GM23248 (cell line): ENCODE measurements around the gene NAALADL2. TPM values are rescaled to one million over a fixed set of nuclear protein-coding genes. Genes with fewer than 3 reads are reported as not detected.

Experiments
- DNase-seq: peaks from one replicate; pipeline ENCODE4 v3.0.0-alpha.2; 2015
- H2AFZ ChIP-seq: fragments of 200-600 bp; sonication (generic); 2 replicates; pipeline ENCODE4 v1.6.1; 2016; ENCODE audit warnings: antibody characterized with exemption
- H3F3A ChIP-seq: fragments of 200-600 bp; sonication (generic); 2 replicates; pipeline ENCODE4 v1.6.1; 2016; ENCODE audit warnings: mild to moderate bottlenecking, antibody characterized with exemption, mixed run types; ENCODE audit not compliant: insufficient read depth
- H3K27ac ChIP-seq: fragments of 200-600 bp; sonication (generic); 2 replicates; pipeline ENCODE4 v1.5.1; 2016; ENCODE audit warnings: mild to moderate bottlenecking
- H3K27me3 ChIP-seq: fragments of 200-600 bp; sonication (generic); replicated peaks from 2 replicates; pipeline ENCODE4 v1.6.1; 2016; ENCODE audit warnings: mild to moderate bottlenecking; ENCODE audit not compliant: insufficient read depth
- H3K36me3 ChIP-seq: fragments of 200-600 bp; sonication (generic); 2 replicates; pipeline ENCODE4 v1.6.1; 2016; ENCODE audit warnings: low read depth, mild to moderate bottlenecking
- H3K4me1 ChIP-seq: fragments of 200-600 bp; sonication (generic); 2 replicates; pipeline ENCODE4 v1.6.1; 2016; ENCODE audit warnings: mild to moderate bottlenecking; ENCODE audit not compliant: insufficient read depth
- H3K4me2 ChIP-seq: fragments of 200-600 bp; sonication (generic); one replicate; pipeline ENCODE4 v1.6.1; 2016; ENCODE audit warnings: mild to moderate bottlenecking; ENCODE audit not compliant: unreplicated experiment
- H3K4me3 ChIP-seq: fragments of 200-600 bp; sonication (generic); 2 replicates; pipeline ENCODE4 v1.5.1; 2016; ENCODE audit warnings: mild to moderate bottlenecking
- H3K79me2 ChIP-seq: fragments of 200-600 bp; sonication (generic); 2 replicates; pipeline ENCODE4 v1.6.1; 2016; ENCODE audit warnings: mild to moderate bottlenecking; ENCODE audit not compliant: insufficient read depth
- H3K9ac ChIP-seq: fragments of 200-600 bp; sonication (generic); 2 replicates; pipeline ENCODE4 v1.6.1; 2016; ENCODE audit warnings: mild to moderate bottlenecking
- H3K9me2 ChIP-seq: fragments of 200-600 bp; sonication (generic); 2 replicates; pipeline ENCODE4 v1.6.1; 2016; ENCODE audit warnings: mixed run types, mild to moderate bottlenecking, moderate library complexity; ENCODE audit not compliant: insufficient read depth
- H3K9me3 ChIP-seq: fragments of 200-600 bp; sonication (generic); one replicate; pipeline ENCODE4 v1.6.1; 2017; ENCODE audit warnings: low read depth
- H4K20me1 ChIP-seq: fragments of 200-600 bp; sonication (generic); 2 replicates; pipeline ENCODE4 v1.6.0; 2016; ENCODE audit not compliant: insufficient read depth
- EZH2 ChIP-seq: fragments of 200-600 bp; sonication (generic); IDR thresholded peaks from 2 replicates; pipeline ENCODE4 v1.6.1; 2018; ENCODE audit warnings: antibody characterized with exemption, mild to moderate bottlenecking; ENCODE audit not compliant: insufficient read depth, poor library complexity, severe bottlenecking
- EZH2phosphoT487 ChIP-seq: fragments of 200-600 bp; sonication (generic); IDR thresholded peaks from 2 replicates; pipeline ENCODE4 v1.6.1; 2018; ENCODE audit warnings: antibody characterized with exemption, moderate library complexity, mild to moderate bottlenecking, low read depth; ENCODE audit not compliant: insufficient read depth
- WGBS, 2 experiments: methylation state at CpG; one replicate each; pipeline ENCODE4 v1.1.6; 2015 to 2017; ENCODE audit warnings: low lambda C conversion rate in 2 of 2, low coverage in 1 of 2; ENCODE audit errors: missing lambda C conversion rate in 2 of 2; 5-methylcytosine and 5-hydroxymethylcytosine counted together
- in situ Hi-C: fragments of 300-500 bp; cut with MboI; formaldehyde crosslinking; loops from 2 replicates; pipeline ENCODE4 v1.15.0; 2020
- polyA plus RNA-seq: library from polyadenylated mRNA; unstranded; fragments of >200 nt; fragmentation: Nextera tagmentation; extraction: Ambion mirVana; gene quantifications from 2 replicates; pipeline ENCODE4 v1.2.1, GENCODE V29; 2016
- total RNA-seq: library from RNA; depleted of rRNA; stranded (reverse); fragments of >200 nt; shearing (Covaris generic); gene quantifications from 2 replicates; pipeline ENCODE4 v1.2.3, GENCODE V29; 2014

The NAALADL2 gene
- total and polyA plus RNA-seq, 2 experiments from 2014 or later: 20.5 to 81.0 TPM

- in situ Hi-C loops: no loop called here
- Histone ChIP-seq H3K4me2 (peak overlapping the region; percentile 18), H3K36me3 (no peaks in the 10 kb centered on the region), H3K9ac (no peak overlapping the region), H2AFZ (peak overlapping the region; percentile 29; the same call in 1 of the 2 replicates), H3K27me3 (no peaks in the 10 kb centered on the region), H3F3A (no peaks in the 10 kb centered on the region), H4K20me1 (no peaks in the 10 kb centered on the region), H3K79me2 (no peaks in the 10 kb centered on the region), H3K27ac (no peak overlapping the region), H3K4me1 (peaks cover 12% of the 10 kb centered on the region), H3K4me3 (no peak overlapping the region), H3K9me2 (no peaks in the 10 kb centered on the region; the same call in 1 of the 2 replicates), H3K9me3 (no peaks in the 10 kb centered on the region)
- TF ChIP-seq EZH2phosphoT487: no peak
- TF ChIP-seq EZH2: no peak
- DNase-seq: peak; percentile 43
Measured at GRCh38 chr3:174907027-174907426, 47.9 kb downstream of the NAALADL2 start.

- no peak for DNase-seq
- H3K27ac ChIP-seq: no peak overlapping the region
- 79 to 82% methylated on average over 4 of the region's 4 CpGs for WGBS, 2 experiments
- H3K4me1 ChIP-seq: peaks cover 12% of the 10 kb centered on the region
- no peaks in the 10 kb centered on the region; the same call in 1 of the 2 replicates for H3K9me2 ChIP-seq
- no peak for TF ChIP-seq EZH2phosphoT487
- TF ChIP-seq EZH2: no peak
- no peak overlapping the region for H3K4me2 ChIP-seq
- no peaks in the 10 kb centered on the region for H3F3A ChIP-seq
- peak overlapping the region; percentile 29; the same call in 1 of the 2 replicates for H2AFZ ChIP-seq
- no peaks in the 10 kb centered on the region for H3K36me3 ChIP-seq
- no peaks in the 10 kb centered on the region for H3K9me3 ChIP-seq
- H3K27me3 ChIP-seq: no peaks in the 10 kb centered on the region
- in situ Hi-C loops: no loop called here
- no peak overlapping the region for H3K4me3 ChIP-seq
- no peak overlapping the region for H3K9ac ChIP-seq
- H3K79me2 ChIP-seq: no peaks in the 10 kb centered on the region
- H4K20me1 ChIP-seq: no peaks in the 10 kb centered on the region
Measured at GRCh38 chr3:174907628-174908407, 48.7 kb downstream of the NAALADL2 start.

- no peak overlapping the region for H3K9ac ChIP-seq
- peak; percentile 28 for DNase-seq
- no peaks in the 10 kb centered on the region for H3F3A ChIP-seq
- H3K27me3 ChIP-seq: no peaks in the 10 kb centered on the region
- 29 to 44% methylated on average over 2 of the region's 2 CpGs for WGBS, 2 experiments
- H3K9me2 ChIP-seq: no peaks in the 10 kb centered on the region
- H3K4me1 ChIP-seq: peaks cover 31% of the 10 kb centered on the region
- peak overlapping the region; percentile 6 for H3K4me2 ChIP-seq
- TF ChIP-seq EZH2 (no peak), EZH2phosphoT487 (no peak)
- H2AFZ ChIP-seq: no peak overlapping the region
- H3K79me2 ChIP-seq: no peaks in the 10 kb centered on the region
- no peaks in the 10 kb centered on the region for H3K36me3 ChIP-seq
- H4K20me1 ChIP-seq: no peaks in the 10 kb centered on the region
- no peaks in the 10 kb centered on the region for H3K9me3 ChIP-seq
- in situ Hi-C loops: no loop called here
- peak overlapping the region; percentile 9; the same call in 1 of the 2 replicates for H3K27ac ChIP-seq
- no peak overlapping the region for H3K4me3 ChIP-seq
Measured at GRCh38 chr3:174931473-174932353, 72.6 kb downstream of the NAALADL2 start.

- H2AFZ ChIP-seq: no peak overlapping the region
- no peak overlapping the region for H3K4me3 ChIP-seq
- H3K9me2 ChIP-seq: no peaks in the 10 kb centered on the region
- H3K27ac ChIP-seq: no peak overlapping the region
- no peak for TF ChIP-seq EZH2phosphoT487
- TF ChIP-seq EZH2: no peak
- no peak overlapping the region for H3K4me2 ChIP-seq
- in situ Hi-C loops: no loop called here
- 98 to 99% methylated on average over 4 of the region's 4 CpGs for WGBS, 2 experiments
- peaks cover under 1% of the 10 kb centered on the region for H3K9me3 ChIP-seq
- H3K27me3 ChIP-seq: no peaks in the 10 kb centered on the region
- H3K9ac ChIP-seq: no peak overlapping the region
- H3K79me2 ChIP-seq: no peaks in the 10 kb centered on the region
- no peaks in the 10 kb centered on the region for H4K20me1 ChIP-seq
- peaks cover 24% of the 10 kb centered on the region for H3K4me1 ChIP-seq
- no peak for DNase-seq
- H3F3A ChIP-seq: no peaks in the 10 kb centered on the region
- no peaks in the 10 kb centered on the region for H3K36me3 ChIP-seq
Measured at GRCh38 chr3:174936590-174936989, 77.5 kb downstream of the NAALADL2 start.
